Neural cell (in vitro differentiated cells): ENCODE results near the gene SH3TC2. TPM values are rescaled to one million over a fixed set of nuclear protein-coding genes. Genes with fewer than 3 reads are reported as not detected.

Source experiments
- H2AFZ ChIP-seq: fragments of 200-600, 300-800 bp; sonication (generic), shearing (Covaris generic); 2 replicates; pipeline ENCODE4 v1.6.0; 2014; ENCODE audit warnings: low read depth, mild to moderate bottlenecking, antibody characterized with exemption, low read length, moderate library complexity
- H3F3A ChIP-seq: fragments of 200-600 bp; shearing (Covaris generic); 2 replicates; pipeline ENCODE4 v1.6.1; 2016; ENCODE audit warnings: mild to moderate bottlenecking, moderate library complexity, mixed read lengths, antibody characterized with exemption, low read length; ENCODE audit not compliant: insufficient read depth, poor library complexity, severe bottlenecking
- H3K27ac ChIP-seq: fragments of 200-600, 300-800 bp; sonication (generic), shearing (Covaris generic); 2 replicates; pipeline ENCODE4 v1.5.1; 2014; ENCODE audit warnings: mild to moderate bottlenecking, low read length, moderate library complexity
- H3K27me3 ChIP-seq: fragments of 300-800, 200-600 bp; sonication (generic), shearing (Covaris generic); 2 replicates; pipeline ENCODE4 v1.6.0; 2014; ENCODE audit warnings: mild to moderate bottlenecking, low read depth, low read length, moderate library complexity; ENCODE audit not compliant: insufficient read depth
- H3K36me3 ChIP-seq: fragments of 300-800, 200-600 bp; sonication (generic), shearing (Covaris generic); 2 replicates; pipeline ENCODE4 v1.5.1; 2014; ENCODE audit warnings: mild to moderate bottlenecking, antibody characterized with exemption, low read length, moderate library complexity; ENCODE audit not compliant: insufficient read depth
- H3K4me2 ChIP-seq: fragments of 300-800, 200-600 bp; sonication (generic), shearing (Covaris generic); 2 replicates; pipeline ENCODE4 v1.6.0; 2014; ENCODE audit warnings: mild to moderate bottlenecking, low read length
- H3K4me3 ChIP-seq: fragments of 300-800, 200-600 bp; sonication (generic), shearing (Covaris generic); 2 replicates; pipeline ENCODE4 v1.5.1; 2014; ENCODE audit warnings: mild to moderate bottlenecking, low read length, moderate library complexity
- H3K79me2 ChIP-seq: fragments of 200-600 bp; shearing (Covaris generic); replicated peaks from 2 replicates; pipeline ENCODE4 v1.6.0; 2014; ENCODE audit warnings: mild to moderate bottlenecking, low read length, moderate library complexity; ENCODE audit not compliant: insufficient read depth
- H3K9ac ChIP-seq: fragments of 300-800, 200-600 bp; sonication (generic), shearing (Covaris generic); 2 replicates; pipeline ENCODE4 v1.6.1; 2016; ENCODE audit warnings: mild to moderate bottlenecking, low read length, mixed read lengths
- H3K9me2 ChIP-seq: fragments of 200-600 bp; shearing (Covaris generic); 2 replicates; pipeline ENCODE4 v1.6.1; 2016; ENCODE audit warnings: mild to moderate bottlenecking, low read length, mixed read lengths; ENCODE audit not compliant: insufficient read depth
- H3K9me3 ChIP-seq: fragments of 200-600, 300-800 bp; sonication (generic), shearing (Covaris generic); 2 replicates; pipeline ENCODE4 v1.6.1; 2016; ENCODE audit warnings: mild to moderate bottlenecking, mixed run types, low read length, moderate library complexity, mixed read lengths
- H4K20me1 ChIP-seq: fragments of 200-600 bp; shearing (Covaris generic); 2 replicates; pipeline ENCODE4 v1.6.1; 2016; ENCODE audit warnings: mild to moderate bottlenecking, mixed run types; ENCODE audit not compliant: insufficient read depth
- CTCF ChIP-seq: fragments of 450-650 bp; IDR thresholded peaks from 2 replicates; pipeline ENCODE4 v1.5.1; 2014; ENCODE audit warnings: antibody characterized with exemption, mild to moderate bottlenecking, moderate library complexity; ENCODE audit not compliant: poor library complexity, severe bottlenecking
- EP300 ChIP-seq: fragments of 450-650 bp; conservative IDR thresholded peaks from 2 replicates; pipeline ENCODE4 v1.6.1; 2014; ENCODE audit warnings: antibody characterized with exemption, mild to moderate bottlenecking, moderate library complexity; ENCODE audit not compliant: poor library complexity, severe bottlenecking
- EZH2 ChIP-seq: fragments of 200-600, 300-800 bp; shearing (Covaris generic), sonication (generic); IDR thresholded peaks from 2 replicates; pipeline ENCODE4 v1.6.1; 2014; ENCODE audit warnings: antibody characterized with exemption, low read length, borderline replicate concordance, mild to moderate bottlenecking; ENCODE audit not compliant: insufficient read depth, poor library complexity, severe bottlenecking
- MXI1 ChIP-seq: fragments of 450-650 bp; conservative IDR thresholded peaks from 2 replicates; pipeline ENCODE4 v1.6.1; 2014; ENCODE audit warnings: antibody characterized with exemption, mild to moderate bottlenecking; ENCODE audit not compliant: poor library complexity, severe bottlenecking
- POLR2AphosphoS5 ChIP-seq: IDR thresholded peaks from 2 replicates; pipeline ENCODE4 v1.6.1; 2012
- RAD21 ChIP-seq: fragments of 450-650 bp; conservative IDR thresholded peaks from 2 replicates; pipeline ENCODE4 v1.6.1; 2014; ENCODE audit warnings: antibody characterized with exemption, mild to moderate bottlenecking, moderate library complexity
- REST ChIP-seq: IDR thresholded peaks from 2 replicates; pipeline ENCODE4 v1.6.1; 2012; ENCODE audit warnings: borderline replicate concordance
- SMC3 ChIP-seq: fragments of 450-650 bp; conservative IDR thresholded peaks from 2 replicates; pipeline ENCODE4 v1.6.1; 2014; ENCODE audit warnings: antibody characterized with exemption, mild to moderate bottlenecking, moderate library complexity; ENCODE audit not compliant: poor library complexity
- TAF1 ChIP-seq: IDR thresholded peaks from 2 replicates; pipeline ENCODE4 v1.6.1; 2012; ENCODE audit warnings: low read depth
- polyA plus RNA-seq: library from polyadenylated mRNA; depleted of rRNA; stranded (reverse); fragments of >200 nt; gene quantifications from 2 replicates; pipeline ENCODE4 v1.2.3, GENCODE V29; 2014

The SH3TC2 gene
- polyA plus RNA-seq, 1 donor from 2014 or later: not detected

- H3K36me3 ChIP-seq: no peaks in the 10 kb centered on the region
- H3K4me3 ChIP-seq: no peak overlapping the region
- H2AFZ ChIP-seq: no peak overlapping the region
- no peaks in the 10 kb centered on the region for H3K27me3 ChIP-seq
- H3K9me2 ChIP-seq: no peaks in the 10 kb centered on the region
- H4K20me1 ChIP-seq: no peaks in the 10 kb centered on the region
- H3K9ac ChIP-seq: no peak overlapping the region
- H3F3A ChIP-seq: no peaks in the 10 kb centered on the region
- H3K27ac ChIP-seq: no peak overlapping the region
- no peak overlapping the region for H3K4me2 ChIP-seq
- H3K79me2 ChIP-seq: no peaks in the 10 kb centered on the region
- no peaks in the 10 kb centered on the region for H3K9me3 ChIP-seq
- no peak for TF ChIP-seq CTCF
- TF ChIP-seq TAF1: no peak
- no peak for TF ChIP-seq RAD21
- no peak for TF ChIP-seq SMC3
- no peak for TF ChIP-seq MXI1
- TF ChIP-seq EP300: no peak
- TF ChIP-seq EZH2: no peak
- TF ChIP-seq POLR2AphosphoS5: no peak
- TF ChIP-seq REST: no peak
These were observed 86.1 kb downstream of the SH3TC2 start for GRCh38 chr5:148976569-148977381.

GRCh38 chr5:148974642-148975327 is 88.1 kb downstream of the SH3TC2 start:
- Histone ChIP-seq H3K79me2 (no peaks in the 10 kb centered on the region), H3K27me3 (no peaks in the 10 kb centered on the region), H3K9ac (no peak overlapping the region), H2AFZ (no peak overlapping the region), H3K4me2 (no peak overlapping the region), H3K4me3 (no peak overlapping the region), H3K36me3 (no peaks in the 10 kb centered on the region), H3K9me2 (no peaks in the 10 kb centered on the region), H3K9me3 (no peaks in the 10 kb centered on the region), H4K20me1 (no peaks in the 10 kb centered on the region), H3K27ac (no peak overlapping the region), H3F3A (no peaks in the 10 kb centered on the region)
- TF ChIP-seq POLR2AphosphoS5: no peak
- no peak for TF ChIP-seq REST
- TF ChIP-seq EZH2: no peak
- TF ChIP-seq CTCF: no peak
- no peak for TF ChIP-seq RAD21
- no peak for TF ChIP-seq EP300
